ENCODE results near the gene TBC1D14.

DNA sequence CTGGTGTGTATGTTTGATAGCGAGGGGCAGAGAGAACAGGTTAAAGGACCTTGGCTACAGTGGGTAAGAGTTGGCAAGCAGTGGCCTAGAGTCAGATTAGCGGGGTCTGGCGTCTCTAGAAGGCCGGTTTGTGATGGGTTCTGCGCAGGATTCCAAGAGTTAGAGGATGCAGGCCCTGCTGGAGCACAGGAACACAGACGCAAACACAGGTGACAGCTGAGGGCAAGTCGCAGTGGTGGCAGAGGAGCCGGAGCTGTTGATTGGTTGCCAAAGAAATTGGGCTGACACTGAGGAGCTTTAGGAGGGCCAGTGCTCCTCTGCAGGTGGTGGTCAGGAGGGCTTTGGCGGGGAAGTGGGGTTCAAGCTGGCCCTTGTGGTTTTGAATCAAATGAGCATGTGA, 137.3 kb downstream of the TBC1D14 start:
- TF ChIP-seq, protein P1, sequence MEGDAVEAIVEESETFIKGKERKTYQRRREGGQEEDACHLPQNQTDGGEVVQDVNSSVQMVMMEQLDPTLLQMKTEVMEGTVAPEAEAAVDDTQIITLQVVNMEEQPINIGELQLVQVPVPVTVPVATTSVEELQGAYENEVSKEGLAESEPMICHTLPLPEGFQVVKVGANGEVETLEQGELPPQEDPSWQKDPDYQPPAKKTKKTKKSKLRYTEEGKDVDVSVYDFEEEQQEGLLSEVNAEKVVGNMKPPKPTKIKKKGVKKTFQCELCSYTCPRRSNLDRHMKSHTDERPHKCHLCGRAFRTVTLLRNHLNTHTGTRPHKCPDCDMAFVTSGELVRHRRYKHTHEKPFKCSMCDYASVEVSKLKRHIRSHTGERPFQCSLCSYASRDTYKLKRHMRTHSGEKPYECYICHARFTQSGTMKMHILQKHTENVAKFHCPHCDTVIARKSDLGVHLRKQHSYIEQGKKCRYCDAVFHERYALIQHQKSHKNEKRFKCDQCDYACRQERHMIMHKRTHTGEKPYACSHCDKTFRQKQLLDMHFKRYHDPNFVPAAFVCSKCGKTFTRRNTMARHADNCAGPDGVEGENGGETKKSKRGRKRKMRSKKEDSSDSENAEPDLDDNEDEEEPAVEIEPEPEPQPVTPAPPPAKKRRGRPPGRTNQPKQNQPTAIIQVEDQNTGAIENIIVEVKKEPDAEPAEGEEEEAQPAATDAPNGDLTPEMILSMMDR (IDR thresholded peaks at IDR 0.05; ENCODE audit: poor library complexity), result no peak
- no peak for TF ChIP-seq EZH2 (IDR thresholded peaks at IDR 0.05; ENCODE audit: borderline replicate concordance)
